ENCODE measurements around the gene ZPBP.

Gene ZPBP

DNA sequence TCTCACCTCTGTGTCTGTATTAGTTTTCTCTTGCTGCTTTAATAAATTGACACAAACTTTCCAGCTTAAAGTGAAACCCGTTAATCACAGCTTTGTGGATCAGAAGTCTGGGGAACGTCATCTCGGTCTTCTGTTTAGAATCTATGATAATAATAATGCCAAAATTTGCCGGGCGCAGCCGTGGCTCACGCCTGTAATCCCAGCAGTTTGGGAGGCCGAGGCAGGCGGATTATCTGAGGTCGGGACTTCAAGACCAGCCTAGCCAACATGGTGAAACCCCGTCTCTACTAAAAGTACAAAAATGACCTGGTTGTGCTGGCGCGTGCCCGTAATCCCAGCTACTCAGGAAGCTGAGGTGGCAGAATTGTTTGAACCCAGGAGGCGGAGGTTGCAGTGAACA lies 8.8 kb upstream of the ZPBP start:
- intact Hi-C loops (cut with DNase I; ENCODE audit: low total_unique reads) = no loop called here
- no peak for DNase-seq
- no peaks in the 10 kb centered on the region for H3K36me3 ChIP-seq
- H3K27ac ChIP-seq = no peak overlapping the region
- H3K4me3 ChIP-seq = no peak overlapping the region
- peaks cover 0 to 11% of the 10 kb centered on the region in 2 donors for H3K27me3 ChIP-seq
- TF ChIP-seq, protein P1, sequence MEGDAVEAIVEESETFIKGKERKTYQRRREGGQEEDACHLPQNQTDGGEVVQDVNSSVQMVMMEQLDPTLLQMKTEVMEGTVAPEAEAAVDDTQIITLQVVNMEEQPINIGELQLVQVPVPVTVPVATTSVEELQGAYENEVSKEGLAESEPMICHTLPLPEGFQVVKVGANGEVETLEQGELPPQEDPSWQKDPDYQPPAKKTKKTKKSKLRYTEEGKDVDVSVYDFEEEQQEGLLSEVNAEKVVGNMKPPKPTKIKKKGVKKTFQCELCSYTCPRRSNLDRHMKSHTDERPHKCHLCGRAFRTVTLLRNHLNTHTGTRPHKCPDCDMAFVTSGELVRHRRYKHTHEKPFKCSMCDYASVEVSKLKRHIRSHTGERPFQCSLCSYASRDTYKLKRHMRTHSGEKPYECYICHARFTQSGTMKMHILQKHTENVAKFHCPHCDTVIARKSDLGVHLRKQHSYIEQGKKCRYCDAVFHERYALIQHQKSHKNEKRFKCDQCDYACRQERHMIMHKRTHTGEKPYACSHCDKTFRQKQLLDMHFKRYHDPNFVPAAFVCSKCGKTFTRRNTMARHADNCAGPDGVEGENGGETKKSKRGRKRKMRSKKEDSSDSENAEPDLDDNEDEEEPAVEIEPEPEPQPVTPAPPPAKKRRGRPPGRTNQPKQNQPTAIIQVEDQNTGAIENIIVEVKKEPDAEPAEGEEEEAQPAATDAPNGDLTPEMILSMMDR (IDR thresholded peaks at IDR 0.05) = no peak
- H3K9me3 ChIP-seq = no peaks in the 10 kb centered on the region
- H3K4me1 ChIP-seq = no peaks in the 10 kb centered on the region

DNA sequence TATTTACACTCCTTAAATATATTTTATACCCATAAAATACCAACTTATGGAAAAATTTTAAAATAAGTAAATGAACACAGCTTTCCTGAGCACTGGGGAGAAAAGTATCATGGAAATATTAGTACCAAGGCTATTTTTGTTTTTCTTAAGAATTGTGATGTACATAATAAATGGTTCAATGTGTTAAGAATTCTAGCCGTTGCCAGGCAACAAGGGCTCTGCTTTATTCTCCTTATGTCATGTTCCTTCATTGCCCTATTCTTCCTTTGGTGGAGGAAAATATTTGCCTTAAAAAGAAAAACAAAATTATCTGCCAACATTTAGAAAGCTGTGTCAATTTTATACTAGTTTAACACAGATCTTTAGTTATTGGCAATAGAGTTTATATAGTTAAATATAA lies 2.6 kb upstream of the ZPBP start:
- DNase-seq = no peak
- Histone ChIP-seq H3K27ac (no peak overlapping the region), H3K4me1 (peaks cover 0 to 5% (median 5%) of the 10 kb centered on the region in 4 donors), H3K4me3 (no peak overlapping the region), H3K36me3 (no peaks in the 10 kb centered on the region), H3K9me3 (no peaks in the 10 kb centered on the region), H3K27me3 (peaks cover 0 to 18% of the 10 kb centered on the region in 2 donors)
- intact Hi-C loops (cut with DNase I; ENCODE audit: low total_unique reads) = no loop called here
- TF ChIP-seq, protein P1 (IDR thresholded peaks at IDR 0.05) = no peak

DNA sequence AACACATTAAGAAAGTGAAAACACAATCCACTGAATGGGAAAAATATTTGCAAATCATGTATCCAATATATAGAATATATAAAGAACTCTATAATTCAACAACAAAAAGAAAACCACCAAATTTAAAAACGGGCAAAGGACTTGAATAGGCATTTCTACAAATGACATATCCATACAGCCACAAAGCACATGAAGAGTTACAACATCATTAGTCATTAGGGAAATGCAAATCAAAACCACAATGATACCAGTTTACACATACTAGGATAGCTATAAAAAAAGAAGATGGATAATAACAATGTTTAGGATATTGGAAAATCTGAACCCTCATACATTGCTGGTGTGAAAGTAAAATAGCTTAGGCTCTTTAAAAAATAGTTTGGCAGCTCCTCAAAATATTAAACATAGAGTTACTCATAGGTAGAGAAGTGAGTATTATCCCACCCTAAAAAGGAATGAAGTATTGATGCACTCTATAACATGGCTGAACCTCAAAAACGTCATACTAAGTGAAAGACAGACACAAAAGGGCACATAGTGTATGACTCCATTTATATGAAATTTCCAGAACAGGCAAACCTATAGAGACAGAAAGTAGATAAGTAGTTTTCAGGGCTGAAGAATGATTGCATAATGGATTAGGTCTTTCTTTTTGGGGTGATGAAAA lies 4.5 kb downstream of the ZPBP start:
- Histone ChIP-seq H3K27ac (no peak overlapping the region), H3K27me3 (peaks cover 0 to 7% of the 10 kb centered on the region in 2 donors), H3K4me1 (peaks cover 0 to 5% (median 5%) of the 10 kb centered on the region in 4 donors), H3K36me3 (no peaks in the 10 kb centered on the region), H3K4me3 (no peak overlapping the region), H3K9me3 (no peaks in the 10 kb centered on the region)
- TF ChIP-seq, protein P1 (IDR thresholded peaks at IDR 0.05) = no peak
- intact Hi-C loops (cut with DNase I; ENCODE audit: low total_unique reads) = no loop called here
- DNase-seq = no peak

DNA sequence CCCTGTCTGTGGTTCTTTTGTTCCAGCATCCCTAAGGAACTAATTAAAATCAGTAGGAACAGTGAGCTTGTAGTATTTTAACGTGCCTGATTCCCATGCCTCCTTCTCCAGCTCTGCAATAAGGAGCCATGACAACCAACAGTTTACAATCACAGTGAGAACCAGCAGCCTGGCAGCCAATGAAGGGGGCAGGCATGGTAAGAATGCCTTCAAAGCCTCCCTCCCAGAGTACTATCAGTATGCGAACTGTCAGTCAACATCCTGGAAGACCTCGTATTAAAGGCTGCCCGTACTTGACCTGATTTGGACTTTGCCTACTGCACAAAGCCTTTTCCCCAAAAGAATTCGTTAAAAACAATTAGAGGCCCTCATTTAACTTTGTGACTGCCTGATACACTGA lies 7.7 kb downstream of the ZPBP start:
- Histone ChIP-seq H3K27me3 (peaks cover 0 to 2% of the 10 kb centered on the region in 2 donors), H3K4me1 (no peaks in the 10 kb centered on the region), H3K9me3 (no peaks in the 10 kb centered on the region), H3K4me3 (no peak overlapping the region), H3K36me3 (no peaks in the 10 kb centered on the region), H3K27ac (no peak overlapping the region)
- no peak for DNase-seq
- intact Hi-C loops (cut with DNase I; ENCODE audit: low total_unique reads) = no loop called here
- TF ChIP-seq, protein P1 (IDR thresholded peaks at IDR 0.05) = no peak

DNA sequence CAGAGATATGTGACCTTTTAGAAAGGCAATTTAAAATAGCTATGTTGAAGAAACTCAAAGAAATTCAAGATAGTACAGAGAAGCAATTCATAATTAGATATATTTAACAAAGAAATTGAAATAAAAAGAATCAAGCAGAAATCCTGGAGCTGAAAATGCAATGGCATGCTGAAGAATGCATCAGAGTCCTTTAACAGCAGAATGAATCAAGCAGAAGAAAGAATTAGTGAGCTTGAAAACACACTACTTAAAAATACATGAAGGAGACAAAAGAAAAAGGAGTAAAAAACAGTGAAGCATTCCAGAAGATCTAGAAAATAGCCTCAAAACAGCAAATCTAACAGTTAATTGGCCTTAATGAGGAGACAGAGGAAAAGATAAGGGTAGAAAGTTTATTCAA lies 20.0 kb downstream of the ZPBP start:
- no peak overlapping the region for H3K27ac ChIP-seq
- H3K36me3 ChIP-seq = no peaks in the 10 kb centered on the region
- no peak for DNase-seq
- H3K4me3 ChIP-seq = no peak overlapping the region
- H3K27me3 ChIP-seq = no peaks in the 10 kb centered on the region
- peaks cover 7 to 21% (median 8%) of the 10 kb centered on the region in 3 donors for H3K9me3 ChIP-seq
- H3K4me1 ChIP-seq = peaks cover 0 to 8% (median 6%) of the 10 kb centered on the region in 4 donors
- intact Hi-C loops (cut with DNase I; ENCODE audit: low total_unique reads) = no loop called here
- TF ChIP-seq, protein P1 (IDR thresholded peaks at IDR 0.05) = no peak
